AG08395 (cell line): ENCODE results near the gene CTSD.
"Not testable (repeated sequence)": the region's sequence is repeated elsewhere in the genome, so short reads cannot be mapped to it uniquely, and the experiment has no call there.

Experiments used
- DNase-seq: peaks from one replicate; pipeline ENCODE4 v3.0.0; 2012; ENCODE audit warnings: mixed read lengths, low spot score

CTSD gene

GRCh38 chr11:1763796-1764661, at the start of gene CTSD:
Gene CTSD, minus strand, starts transcription at chr11:1763927. Its CDS starts 68 bp downstream, at chr11:1763859.
- DNase-seq, result peak; percentile 98

- DNase-seq, result not testable (repeated sequence)
Measured at GRCh38 chr11:1813356-1813755, 49.6 kb upstream of the CTSD start.

- DNase-seq, result no peak
Measured at GRCh38 chr11:1812801-1813200, 49.1 kb upstream of the CTSD start.

GRCh38 chr11:1812274-1812673, 48.5 kb upstream of the CTSD start:
- no peak for DNase-seq

GRCh38 chr11:1810761-1811160, 47.0 kb upstream of the CTSD start:
- no peak for DNase-seq

- no peak for DNase-seq
Measured at GRCh38 chr11:1807264-1807995, 43.7 kb upstream of the CTSD start.

- no peak for DNase-seq
Measured at GRCh38 chr11:1805525-1805924, 41.8 kb upstream of the CTSD start.

GRCh38 chr11:1803835-1804519, 40.2 kb upstream of the CTSD start:
- DNase-seq, result not testable (repeated sequence)

- DNase-seq, result no peak
Measured at GRCh38 chr11:1803246-1803645, 39.5 kb upstream of the CTSD start.

- DNase-seq, result no peak
Measured at GRCh38 chr11:1797391-1798125, 33.8 kb upstream of the CTSD start.

GRCh38 chr11:1796413-1797011, 32.8 kb upstream of the CTSD start:
- DNase-seq, result no peak

GRCh38 chr11:1793081-1793480, 29.4 kb upstream of the CTSD start:
- no peak for DNase-seq

GRCh38 chr11:1792461-1792860, 28.7 kb upstream of the CTSD start:
- no peak for DNase-seq

GRCh38 chr11:1791912-1792311, 28.2 kb upstream of the CTSD start:
- no peak for DNase-seq

GRCh38 chr11:1786466-1786865, 22.7 kb upstream of the CTSD start:
- peak; percentile 22 for DNase-seq

GRCh38 chr11:1785749-1786413, 22.2 kb upstream of the CTSD start:
- peak; percentile 23 for DNase-seq

- no peak for DNase-seq
Measured at GRCh38 chr11:1784761-1785650, 21.3 kb upstream of the CTSD start.

GRCh38 chr11:1783725-1784529, 20.2 kb upstream of the CTSD start:
- DNase-seq, result no peak
